HepG2 (cell line): Measurements from ENCODE around the gene PET100. TPM values are rescaled to one million over a fixed set of nuclear protein-coding genes. Genes with fewer than 3 reads are reported as not detected.

Experiments
- ATAC-seq: fragments of 200-7000 bp; cut with Tn5 transposase; 3 replicates; pipeline ENCODE4 v1.9.1; 2020; ENCODE audit warnings: mild to moderate bottlenecking, moderate library complexity
- BruUV-seq: library from RNA; stranded (reverse); fragments of 400-500 nt; replicated peaks from 2 replicates; lab custom pipeline; 2021; lab: Mats Ljungman, UMichigan
- CTCF ChIA-PET: fragments of 300-600 bp; formaldehyde crosslinking; extraction: SDS; loops from one replicate; lab custom pipeline; 2021; ENCODE audit warnings: low total read pairs, inconsistent platforms, low intra/inter-chr PET ratio; lab: Yijun Ruan, JAX
- POLR2A ChIA-PET: fragments of 350-600 bp; sonication (Branson Sonifier 250); formaldehyde crosslinking; loops from one replicate; lab custom pipeline; 2020; ENCODE audit warnings: antibody characterized with exemption, inconsistent platforms; lab: Yijun Ruan, JAX
- DNase-seq: peaks from one replicate; pipeline ENCODE4 v3.0.0-alpha.2; 2015; ENCODE audit warnings: low spot score
- FAIRE-seq: peaks from 3 replicates; lab custom pipeline; 2011; peaks lifted over from hg19 to GRCh38; lab: Jason Lieb, UNC
- H2AFZ ChIP-seq: one replicate; pipeline ENCODE4 v1.6.1; 2011; ENCODE audit warnings: low read length, inconsistent platforms
- H3K27ac ChIP-seq: fragments of 300-600 bp; 3 replicates; pipeline ENCODE4 v1.8.0; 2011; ENCODE audit warnings: mixed run types, mild to moderate bottlenecking, mixed read lengths, low read length, inconsistent platforms; ENCODE audit not compliant: insufficient read depth; ENCODE audit errors: extremely low read length
- H3K27me3 ChIP-seq, 2 experiments: fragments of 200-600 bp in 1 of 2; 2 replicates in 1 of 2; 3 replicates in 1 of 2; pipeline versions ENCODE4 v1.6.0 to v1.8.0; 2011; ENCODE audit warnings: low read length in 2 of 2, mild to moderate bottlenecking in 2 of 2, moderate library complexity in 2 of 2, inconsistent platforms in 1 of 2; ENCODE audit not compliant: insufficient read depth in 2 of 2, control insufficient read depth in 1 of 2
- H3K36me3 ChIP-seq, 2 experiments: fragments of 200-600 bp in 1 of 2; replicated peaks in 1 of 2; 2 replicates in 1 of 2; 3 replicates in 1 of 2; pipeline versions ENCODE4 v1.5.1 to v1.8.0; 2011; ENCODE audit warnings: low read length in 2 of 2, inconsistent platforms in 1 of 2; ENCODE audit not compliant: insufficient read depth in 2 of 2, control insufficient read depth in 1 of 2
- H3K4me1 ChIP-seq: 2 replicates; pipeline ENCODE4 v1.5.1; 2012; ENCODE audit warnings: low read length, inconsistent platforms; ENCODE audit not compliant: insufficient read depth
- H3K4me2 ChIP-seq: 2 replicates; pipeline ENCODE4 v1.6.0; 2011; ENCODE audit warnings: low read depth, low read length, inconsistent platforms
- H3K4me3 ChIP-seq, 3 experiments: fragments of 200-600 bp in 1 of 3; sonication (generic), shearing (Covaris generic) in 1 of 3; replicated peaks in 1 of 3; 2 replicates each; pipeline ENCODE4 v1.5.1; 2011 to 2016; ENCODE audit warnings: low read length in 3 of 3, inconsistent platforms in 2 of 3, low read depth in 2 of 3, mild to moderate bottlenecking in 2 of 3, control low read depth in 1 of 3, mixed read lengths in 1 of 3; ENCODE audit not compliant: insufficient read depth in 1 of 3
- H3K79me2 ChIP-seq: one replicate; pipeline ENCODE4 v1.6.1; 2011; ENCODE audit warnings: low read length, inconsistent platforms; ENCODE audit not compliant: insufficient read depth
- H3K9ac ChIP-seq: 2 replicates; pipeline ENCODE4 v1.6.0; 2011; ENCODE audit warnings: mild to moderate bottlenecking, low read depth, low read length, inconsistent platforms; ENCODE audit not compliant: insufficient read depth
- H3K9me3 ChIP-seq: 2 replicates; pipeline ENCODE4 v1.5.1; 2012; ENCODE audit warnings: mild to moderate bottlenecking, low read length
- H4K20me1 ChIP-seq: 2 replicates; pipeline ENCODE4 v1.6.0; 2011; ENCODE audit warnings: inconsistent platforms, mild to moderate bottlenecking, low read length, moderate library complexity; ENCODE audit not compliant: insufficient read depth
- CHCHD3 ChIP-seq: sonication (generic); formaldehyde crosslinking; IDR thresholded peaks from 2 replicates; pipeline ENCODE4 v1.8.0; 2022; ENCODE audit warnings: mild to moderate bottlenecking, missing genetic modification reagents, moderate library complexity
- FOXC1 ChIP-seq: sonication (generic); formaldehyde crosslinking; IDR thresholded peaks from 2 replicates; pipeline ENCODE4 v1.8.0; 2022; ENCODE audit warnings: mild to moderate bottlenecking, missing genetic modification reagents, borderline replicate concordance
- GMEB2 ChIP-seq: IDR thresholded peaks from 2 replicates; pipeline ENCODE4 v1.6.1; 2016; ENCODE audit warnings: missing biosample characterization, missing genetic modification reagents, low read depth
- GPN1 ChIP-seq: sonication (generic); formaldehyde crosslinking; IDR thresholded peaks from 2 replicates; pipeline ENCODE4 v1.5.1; 2020; ENCODE audit warnings: missing genetic modification reagents, borderline replicate concordance
- MAFK ChIP-seq, 2 experiments: IDR thresholded peaks in 1 of 2; conservative IDR thresholded peaks in 1 of 2; 2 replicates each; pipeline ENCODE4 v1.6.1; 2011; ENCODE audit warnings: improper control_type of control experiment in 2 of 2, low read length in 2 of 2
- SOX6 ChIP-seq, 2 experiments: fragments of 450-650 bp in 1 of 2; sonication (generic) in 1 of 2; formaldehyde crosslinking in 1 of 2; IDR thresholded peaks; 2 replicates each; pipeline versions ENCODE4 v1.4.0 to v1.6.1; 2017 to 2020; ENCODE audit warnings: antibody characterized with exemption in 1 of 2, mild to moderate bottlenecking in 1 of 2, missing genetic modification reagents in 1 of 2
- TBP ChIP-seq: sonication (generic); formaldehyde crosslinking; IDR thresholded peaks from 2 replicates; pipeline ENCODE4 v1.5.0; 2020; ENCODE audit warnings: missing genetic modification reagents
- ZBTB40 ChIP-seq, 2 experiments: fragments of 450-650 bp in 1 of 2; sonication (generic) in 1 of 2; formaldehyde crosslinking in 1 of 2; IDR thresholded peaks; 2 replicates each; pipeline versions ENCODE4 v1.6.1 to v1.8.0; 2016 to 2022; ENCODE audit warnings: antibody characterized with exemption in 1 of 2, mild to moderate bottlenecking in 1 of 2, missing genetic modification reagents in 1 of 2
- ZFP91 ChIP-seq: sonication (generic); formaldehyde crosslinking; IDR thresholded peaks from 2 replicates; pipeline ENCODE4 v1.9.0; 2022; ENCODE audit warnings: missing genetic modification reagents, mild to moderate bottlenecking, borderline replicate concordance
- ZNF446 ChIP-seq: sonication (generic); formaldehyde crosslinking; IDR thresholded peaks from 2 replicates; pipeline ENCODE4 v1.5.0; 2020; ENCODE audit warnings: mild to moderate bottlenecking, missing genetic modification reagents
- ZNF670 ChIP-seq: sonication (generic); formaldehyde crosslinking; IDR thresholded peaks from 2 replicates; pipeline ENCODE4 v1.8.0; 2022; ENCODE audit warnings: mild to moderate bottlenecking, missing genetic modification reagents, borderline replicate concordance
- WGBS: methylation state at CpG from one replicate; pipeline ENCODE4 v1.1.6; 2017; ENCODE audit warnings: low lambda C conversion rate; 5-methylcytosine and 5-hydroxymethylcytosine counted together
- in situ Hi-C: cut with HindIII; loops from 2 replicates; pipeline ENCODE4 v1.10.0; 2017; ENCODE audit warnings: low pct_unique_long_range_greater_than_20kb; ENCODE audit not compliant: extremely low pct_ligation_motif_present
- intact Hi-C: fragments of 100-400 bp; cut with micrococcal nuclease; formaldehyde crosslinking; loops from one replicate; pipeline ENCODE4 v1.10.0; 2022; ENCODE audit not compliant: unreplicated experiment
- polyA plus RNA-seq, 8 experiments: library from polyadenylated mRNA; depleted of rRNA in 3 of 8; stranded (reverse) in 7 of 8; unstranded in 1 of 8; fragments of >200 nt; fragmentation: Illumina TruSeq in 4 of 8; extraction: Trizol in 4 of 8; gene quantifications; 2 replicates each; pipeline versions ENCODE4 v1.2.1 to v1.2.3, GENCODE V29; 2011 to 2016; ENCODE audit warnings: low read depth in 4 of 8, missing spikeins in 1 of 8, mixed read lengths in 1 of 8; ENCODE audit not compliant: insufficient read depth in 1 of 8
- total RNA-seq, 5 experiments: library from RNA; depleted of rRNA; stranded (reverse); fragments of >200 nt; fragmentation: Illumina TruSeq; extraction: Trizol; gene quantifications; 2 replicates each; pipeline ENCODE4 v1.2.3, GENCODE V29; 2016; ENCODE audit warnings: low read depth in 1 of 5

The PET100 gene
- total and polyA plus RNA-seq, 2 of the 13 experiments (the other 11 are each of a cell fraction or from before 2014, with no cell fraction given), result 22.3 to 66.5 TPM

- Histone ChIP-seq H3K36me3 (no peaks in the 10 kb centered on the region), H3K27ac (no peak overlapping the region), H2AFZ (no peak overlapping the region), H3K9me3 (no peaks in the 10 kb centered on the region), H3K9ac (no peak overlapping the region), H4K20me1 (no peaks in the 10 kb centered on the region), H3K4me3 (no peak overlapping the region), H3K79me2 (no peaks in the 10 kb centered on the region), H3K4me1 (no peaks in the 10 kb centered on the region), H3K4me2 (no peak overlapping the region), H3K27me3 (peaks cover 2 to 16% of the 10 kb centered on the region in 2 experiments; a peak in 2 of 5 replicates)
- no peak for ATAC-seq
- POLR2A ChIA-PET, result no interaction called here
- intact Hi-C loops (no loop called here), in situ Hi-C loops (no loop called here)
- WGBS, result 16% methylated on average over 11 of the region's 11 CpGs
- no peak for DNase-seq
- CTCF ChIA-PET, result no interaction called here
- no peak for FAIRE-seq
- BruUV-seq, result no TSS peak
- no peak for TF ChIP-seq TBP (CRISPR knock-in tag)
- no peak for TF ChIP-seq ZNF670 (CRISPR knock-in tag)
- no peak for TF ChIP-seq ZBTB40 (IDR thresholded peaks at IDR 0.05)
- no peak for TF ChIP-seq ZBTB40 (CRISPR knock-in tag; IDR thresholded peaks at IDR 0.05)
- no peak for TF ChIP-seq SOX6 (IDR thresholded peaks at IDR 0.05)
- TF ChIP-seq SOX6 (CRISPR knock-in tag; IDR thresholded peaks at IDR 0.05), result no peak
- no peak for TF ChIP-seq CHCHD3
- no peak for TF ChIP-seq GMEB2 (CRISPR knock-in tag)
- TF ChIP-seq ZNF446 (CRISPR knock-in tag), result no peak
- TF ChIP-seq FOXC1 (CRISPR knock-in tag), result no peak
- no peak for TF ChIP-seq MAFK (conservative IDR thresholded peaks at IDR 0.05 in 1 of 2, IDR thresholded peaks at IDR 0.05 in 1 of 2; ENCODE audit: low read length in 2 of 2)
- TF ChIP-seq GPN1 (CRISPR knock-in tag), result no peak
- TF ChIP-seq ZFP91, result no peak
Observed at GRCh38 chr19:7582446-7582845, 47.1 kb upstream of the PET100 start.
